Neural progenitor cell (in vitro differentiated cells): ENCODE data around the gene ATP11C.

ENCODE experiments used
- CTCF ChIP-seq: fragments of 200-600 bp; sonication (generic); IDR thresholded peaks from 2 replicates; pipeline ENCODE4 v1.5.1; 2017; ENCODE audit warnings: antibody characterized with exemption, mild to moderate bottlenecking
- EZH2 ChIP-seq: fragments of 200-600 bp; sonication (generic); IDR thresholded peaks from 2 replicates; pipeline ENCODE4 v1.6.1; 2017; ENCODE audit warnings: antibody characterized with exemption, mild to moderate bottlenecking, moderate library complexity

DNA sequence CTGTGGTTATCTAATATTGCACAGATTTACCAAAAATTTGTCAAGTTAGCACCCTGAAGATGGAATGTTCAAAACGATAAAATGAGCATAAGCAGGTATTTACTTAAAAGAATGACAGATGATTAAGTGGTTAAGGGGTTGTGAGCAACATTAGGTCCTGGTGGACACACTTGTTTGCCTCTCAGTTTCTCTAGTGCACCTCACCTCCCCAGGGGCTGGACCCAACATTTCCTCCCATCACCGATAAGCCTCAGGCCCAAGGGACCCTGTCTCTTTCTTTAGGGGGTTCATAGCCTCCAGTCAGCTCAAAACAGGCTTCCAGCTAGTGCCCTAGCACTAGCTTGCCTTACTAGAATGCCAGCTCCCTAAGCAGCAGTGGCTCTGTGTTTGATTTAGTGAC lies 88.0 kb downstream of the ATP11C start:
- TF ChIP-seq CTCF (no peak), EZH2 (no peak)
